Measurements from ENCODE around the gene NRIP1.

DNA sequence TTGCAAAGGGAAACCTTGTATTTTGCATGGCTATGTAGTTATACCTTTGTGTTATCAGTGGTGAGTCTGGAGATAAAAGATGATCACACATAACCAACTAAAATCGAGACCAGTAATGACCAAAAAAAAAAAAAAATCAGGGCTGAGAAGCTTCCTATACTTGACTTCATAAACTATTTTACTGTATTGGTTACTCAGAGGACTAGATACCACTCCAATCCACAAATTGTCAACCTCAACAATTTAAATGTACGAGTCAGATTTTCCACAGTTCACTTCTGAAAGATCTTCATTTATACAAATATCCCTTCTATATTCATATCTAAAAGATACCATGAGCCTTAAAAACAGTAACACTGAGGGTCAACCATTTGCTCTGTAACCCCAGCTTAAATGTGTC, 71.7 kb downstream of the NRIP1 start:
- no peak for TF ChIP-seq POLR2A (IDR thresholded peaks at IDR 0.05)
- TF ChIP-seq, protein P1, sequence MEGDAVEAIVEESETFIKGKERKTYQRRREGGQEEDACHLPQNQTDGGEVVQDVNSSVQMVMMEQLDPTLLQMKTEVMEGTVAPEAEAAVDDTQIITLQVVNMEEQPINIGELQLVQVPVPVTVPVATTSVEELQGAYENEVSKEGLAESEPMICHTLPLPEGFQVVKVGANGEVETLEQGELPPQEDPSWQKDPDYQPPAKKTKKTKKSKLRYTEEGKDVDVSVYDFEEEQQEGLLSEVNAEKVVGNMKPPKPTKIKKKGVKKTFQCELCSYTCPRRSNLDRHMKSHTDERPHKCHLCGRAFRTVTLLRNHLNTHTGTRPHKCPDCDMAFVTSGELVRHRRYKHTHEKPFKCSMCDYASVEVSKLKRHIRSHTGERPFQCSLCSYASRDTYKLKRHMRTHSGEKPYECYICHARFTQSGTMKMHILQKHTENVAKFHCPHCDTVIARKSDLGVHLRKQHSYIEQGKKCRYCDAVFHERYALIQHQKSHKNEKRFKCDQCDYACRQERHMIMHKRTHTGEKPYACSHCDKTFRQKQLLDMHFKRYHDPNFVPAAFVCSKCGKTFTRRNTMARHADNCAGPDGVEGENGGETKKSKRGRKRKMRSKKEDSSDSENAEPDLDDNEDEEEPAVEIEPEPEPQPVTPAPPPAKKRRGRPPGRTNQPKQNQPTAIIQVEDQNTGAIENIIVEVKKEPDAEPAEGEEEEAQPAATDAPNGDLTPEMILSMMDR (IDR thresholded peaks at IDR 0.05), result no peak

Data from lower leg skin (tissue), 3 donors.